GM21360 (cell line): ENCODE data around the gene ERG28.
"Not testable (repeated sequence)": the region's sequence is repeated elsewhere in the genome, so short reads cannot be mapped to it uniquely, and the experiment has no call there.

Experiments
- ATAC-seq: cut with Tn5 transposase; IDR thresholded peaks from one replicate; pipeline ENCODE4 v1.9.1; 2021; ENCODE audit warnings: mild to moderate bottlenecking, moderate library complexity; ENCODE audit not compliant: unreplicated experiment

Gene ERG28

GRCh38 chr14:75660630-75661498, at the start of gene ERG28, which contains the start of gene TTLL5:
Gene ERG28, minus strand, starts transcription at chr14:75660876. Its CDS starts 3,374 bp downstream, at chr14:75657502.
Gene TTLL5, plus strand, starts transcription at chr14:75661246. Its CDS starts 1,904 bp downstream, at chr14:75663150.
- peak; percentile 96 for ATAC-seq

DNA sequence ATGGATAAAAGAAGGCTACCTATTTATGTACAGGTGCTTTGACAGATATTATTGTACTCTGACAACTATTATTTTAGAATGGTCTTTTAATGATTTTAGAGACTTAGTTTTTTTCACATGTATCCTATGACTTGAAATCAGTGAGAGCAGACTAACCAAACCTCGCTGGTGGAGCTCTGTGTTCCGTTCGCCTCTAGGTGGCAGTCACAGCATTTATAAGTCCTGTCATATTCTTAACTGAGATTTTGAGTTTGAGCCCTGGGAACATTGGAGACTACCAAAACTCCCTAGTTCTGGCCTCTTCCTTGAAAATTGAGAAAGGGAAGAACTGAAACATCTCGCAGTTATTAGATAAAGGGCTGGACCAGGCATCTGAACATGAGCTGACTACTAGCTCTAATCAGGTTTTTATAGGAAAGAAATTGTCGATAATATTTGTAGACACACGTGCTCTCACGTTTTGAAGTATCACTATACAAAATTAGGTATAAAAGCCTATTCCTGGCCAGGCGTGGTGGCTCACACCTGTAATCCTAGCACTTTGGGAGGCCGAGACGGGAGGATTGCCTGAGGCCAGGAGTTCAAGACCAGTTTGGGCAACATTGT, 48.6 kb upstream of the ERG28 start:
- no peak for ATAC-seq

DNA sequence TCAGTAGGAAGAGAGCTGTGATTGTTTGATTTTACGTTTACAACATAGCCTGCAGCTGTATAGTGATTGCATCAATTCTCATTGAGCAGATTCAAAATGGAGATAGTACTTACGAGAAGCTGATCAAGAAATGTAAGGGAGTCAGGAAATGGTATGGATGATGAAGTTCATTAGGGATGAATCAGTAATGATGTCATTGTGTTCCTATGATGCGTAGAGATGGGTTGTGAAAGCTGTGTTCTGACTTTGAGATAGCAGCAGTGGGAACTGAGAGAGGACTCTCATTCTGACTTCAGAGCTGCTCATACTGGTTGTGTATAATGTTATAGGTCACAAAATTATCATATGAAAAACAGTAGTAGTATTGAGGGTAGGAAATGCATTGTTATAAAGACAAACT, 44.3 kb upstream of the ERG28 start:
- no peak for ATAC-seq

DNA sequence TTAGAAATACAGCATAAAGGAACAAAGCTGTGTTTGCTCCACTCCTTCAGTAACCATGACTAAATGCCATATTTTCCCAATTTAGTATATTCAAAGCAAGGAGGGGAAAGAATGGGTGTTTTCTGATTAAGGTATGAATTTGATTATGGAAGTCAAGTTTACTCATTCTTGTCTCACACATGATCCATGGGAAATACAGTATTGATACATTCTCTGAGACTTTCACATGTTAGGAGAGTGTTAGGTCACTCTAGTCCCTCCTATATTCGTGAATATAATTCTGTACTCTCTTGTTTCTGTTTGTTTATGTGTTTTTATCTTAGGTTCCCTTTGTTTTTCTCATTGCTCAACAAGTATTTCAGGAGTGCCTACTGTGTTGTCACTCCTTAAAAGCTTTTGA, 42.8 kb upstream of the ERG28 start:
- no peak for ATAC-seq

GRCh38 chr14:75702616-75703261, 42.1 kb upstream of the ERG28 start:
- no peak for ATAC-seq

- no peak for ATAC-seq
These were observed 41.4 kb upstream of the ERG28 start for GRCh38 chr14:75702122-75702521.

DNA sequence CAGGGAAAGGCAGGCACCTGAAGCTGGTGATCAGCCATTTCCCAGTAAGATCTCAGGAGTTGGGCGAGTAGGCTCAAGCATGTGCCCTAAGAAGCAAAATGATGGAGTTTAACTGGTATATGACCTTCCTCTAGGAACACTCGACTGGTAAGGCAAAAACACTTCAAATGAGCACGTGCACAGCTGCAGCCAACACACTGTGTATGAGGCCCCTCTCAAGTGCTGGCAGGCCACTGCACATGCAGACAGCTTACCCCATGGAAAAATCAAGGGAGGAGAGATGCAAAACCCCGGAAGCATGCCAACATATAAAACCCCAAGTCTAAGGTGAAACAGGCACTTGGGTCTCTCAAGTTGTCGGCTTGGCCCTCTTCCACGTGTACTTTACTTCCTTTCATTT, 39.6 kb upstream of the ERG28 start:
- no peak for ATAC-seq

DNA sequence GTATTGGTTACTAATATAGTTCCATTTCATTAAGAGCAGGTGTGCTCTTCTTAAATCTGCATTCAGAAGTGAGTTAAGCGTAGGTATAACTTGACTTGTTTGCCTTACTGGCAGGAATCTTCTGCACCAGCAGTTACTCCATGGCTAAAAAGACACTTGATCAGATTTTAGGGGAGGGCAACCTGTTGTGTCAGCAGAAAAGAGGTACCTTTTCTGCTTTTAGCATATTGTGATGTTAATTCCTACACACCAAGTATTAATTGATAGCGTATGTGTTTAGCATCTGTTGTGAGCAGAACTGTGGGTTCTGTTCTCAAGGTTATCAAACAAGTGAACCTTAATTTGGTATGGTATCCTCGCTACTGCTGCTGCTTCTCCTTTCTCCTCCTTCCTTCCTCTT, 38.7 kb upstream of the ERG28 start:
- ATAC-seq = no peak

- no peak for ATAC-seq
These were observed 37.2 kb upstream of the ERG28 start for GRCh38 chr14:75697918-75698317.

DNA sequence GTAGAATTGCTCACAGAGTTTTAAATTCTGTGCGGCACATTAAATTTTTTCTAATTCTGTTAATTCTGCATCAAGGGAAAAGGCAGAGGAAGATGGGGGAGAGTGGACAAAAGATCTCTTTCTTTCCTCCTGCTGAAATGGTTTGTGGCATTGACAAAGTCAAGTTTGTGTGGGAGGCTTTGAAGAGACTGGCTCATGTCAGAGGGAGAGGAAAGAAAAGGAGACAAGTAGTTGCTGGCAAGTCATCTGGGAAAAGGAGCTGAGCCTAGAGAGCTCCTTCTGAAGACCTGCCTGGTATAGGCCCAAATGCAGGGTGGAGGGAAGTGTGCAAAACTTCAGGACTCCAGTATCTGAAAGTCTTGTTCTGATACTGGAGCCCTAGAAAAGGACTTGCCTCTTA, 36.7 kb upstream of the ERG28 start:
- no peak for ATAC-seq

DNA sequence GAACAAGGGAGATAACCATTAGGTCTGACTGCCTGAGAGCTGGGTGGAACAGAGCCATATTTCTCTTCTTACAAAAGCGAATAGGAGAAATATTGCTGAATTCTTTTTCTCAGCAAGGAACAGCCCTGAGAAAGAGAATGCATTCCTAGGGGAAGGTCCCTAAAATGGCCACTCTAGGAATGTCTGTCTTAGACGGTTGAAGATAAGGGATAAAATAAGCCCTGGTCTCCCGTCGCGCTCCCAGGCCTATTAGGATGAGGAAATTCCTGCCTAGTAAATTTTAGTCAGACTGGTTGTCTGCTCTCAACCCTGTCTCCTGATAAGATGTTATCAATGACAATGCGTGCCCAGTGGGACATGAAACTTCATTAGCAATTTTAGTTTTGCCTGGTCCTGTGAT, 34.3 kb upstream of the ERG28 start:
- ATAC-seq = not testable (repeated sequence)

DNA sequence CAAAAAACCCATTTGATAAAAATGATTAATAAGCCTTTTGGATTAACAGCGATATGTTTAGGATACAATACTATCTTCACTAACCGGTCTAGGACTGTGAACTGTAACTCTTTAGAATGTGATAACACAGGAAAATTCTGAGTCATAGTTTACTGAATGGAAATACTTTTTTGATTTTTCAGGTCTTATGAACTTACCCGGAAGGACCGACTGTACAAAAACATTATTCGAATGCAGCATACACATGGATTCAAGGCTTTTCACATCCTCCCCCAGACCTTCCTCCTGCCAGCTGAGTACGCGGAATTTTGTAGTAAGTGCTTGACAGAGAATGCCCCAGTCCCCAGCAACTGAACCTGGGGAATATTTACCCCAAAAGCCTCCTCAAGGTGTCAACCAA, 29.3 kb upstream of the ERG28 start:
- ATAC-seq = no peak

- ATAC-seq = no peak
These were observed 28.3 kb upstream of the ERG28 start for GRCh38 chr14:75689012-75689411.

DNA sequence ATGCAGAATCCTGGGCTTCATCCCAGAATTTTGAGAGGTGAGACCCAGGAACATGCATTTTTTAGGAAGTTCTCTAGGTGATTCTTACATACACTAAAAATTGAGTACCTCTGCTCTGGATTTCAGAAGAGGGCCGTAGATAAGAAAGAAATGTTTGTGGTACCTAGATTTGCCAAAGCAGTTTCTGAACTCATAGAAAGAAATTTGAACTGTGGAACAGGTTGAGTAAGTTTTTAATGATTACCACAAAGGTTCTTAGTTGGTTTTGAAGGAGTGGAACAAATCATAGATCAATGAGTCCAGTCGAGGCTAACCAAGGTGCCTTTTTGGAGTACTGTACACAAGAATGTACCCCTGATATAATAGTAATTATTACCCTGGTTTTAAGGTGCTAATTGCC, 25.2 kb upstream of the ERG28 start:
- no peak for ATAC-seq

DNA sequence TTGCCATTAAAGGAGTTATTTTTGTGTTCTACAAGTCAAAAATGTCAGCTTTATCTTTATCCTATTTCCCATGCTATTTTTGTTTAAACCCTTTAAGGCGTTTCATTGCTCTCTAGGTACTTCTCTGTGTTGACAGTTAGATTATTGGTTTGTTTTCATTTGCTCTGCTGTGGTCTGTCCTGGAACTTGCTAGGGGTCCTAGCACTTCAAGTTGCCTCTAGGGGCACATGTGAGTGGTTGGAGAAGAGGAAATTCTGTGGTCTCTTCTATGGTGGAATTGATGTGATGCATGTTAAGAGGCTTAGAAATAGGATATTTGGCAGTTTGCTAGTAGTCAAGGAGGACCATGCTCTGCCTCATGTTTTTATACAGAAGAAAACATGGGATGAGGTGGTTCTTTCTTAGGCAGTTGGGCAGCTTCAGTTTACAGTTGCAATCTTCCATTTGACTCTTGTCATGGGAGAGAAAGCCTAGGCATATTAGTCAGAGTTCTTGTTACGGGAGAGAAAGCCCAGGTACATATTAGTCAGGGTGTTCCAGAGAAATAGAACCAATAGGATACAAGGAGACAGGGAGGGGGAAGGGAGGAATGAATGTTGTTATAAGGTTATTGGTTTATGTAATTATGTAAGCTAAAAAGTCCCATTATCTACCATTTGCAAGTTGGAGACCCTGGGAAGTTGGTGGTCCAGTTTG, 14.7 kb upstream of the ERG28 start:
- no peak for ATAC-seq

DNA sequence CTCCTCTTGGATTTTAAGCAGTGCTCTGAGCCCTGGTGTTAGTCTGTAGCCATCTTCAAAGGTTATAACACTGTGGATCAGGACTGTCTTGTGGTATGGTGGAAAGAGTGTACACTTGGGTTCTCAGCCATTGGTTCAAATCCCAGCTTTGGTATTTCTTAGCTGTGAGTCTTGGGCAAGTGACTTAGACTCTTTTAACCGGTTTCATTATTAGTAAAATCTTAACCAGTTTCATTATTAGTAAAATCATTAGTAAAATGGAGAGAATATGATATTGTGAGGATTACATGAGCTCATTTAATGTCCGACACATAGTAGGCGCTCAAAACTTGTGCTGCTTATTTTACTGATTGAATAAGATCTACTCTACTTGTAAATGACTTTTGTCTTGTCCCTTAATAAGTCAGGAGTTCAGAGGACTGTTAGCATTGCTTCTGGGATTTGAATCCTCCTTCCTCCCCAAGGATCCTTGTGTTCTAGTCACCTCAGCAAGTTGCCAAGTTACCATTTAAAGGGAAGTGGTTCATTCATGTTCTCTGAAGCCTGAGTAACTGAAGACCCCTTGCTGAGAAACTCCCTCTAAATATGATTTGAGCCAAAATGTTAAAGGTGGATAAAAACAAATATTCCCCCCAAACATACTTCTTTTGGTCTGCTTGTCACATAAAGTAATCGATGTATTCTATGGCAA, 12.8 kb upstream of the ERG28 start:
- ATAC-seq = no peak

GRCh38 chr14:75672605-75673192, 12.0 kb upstream of the ERG28 start:
- ATAC-seq = no peak

- ATAC-seq = no peak
These were observed 6.6 kb upstream of the ERG28 start for GRCh38 chr14:75667099-75667765.

GRCh38 chr14:75662966-75663365, 2.3 kb upstream of the ERG28 start:
- no peak for ATAC-seq

DNA sequence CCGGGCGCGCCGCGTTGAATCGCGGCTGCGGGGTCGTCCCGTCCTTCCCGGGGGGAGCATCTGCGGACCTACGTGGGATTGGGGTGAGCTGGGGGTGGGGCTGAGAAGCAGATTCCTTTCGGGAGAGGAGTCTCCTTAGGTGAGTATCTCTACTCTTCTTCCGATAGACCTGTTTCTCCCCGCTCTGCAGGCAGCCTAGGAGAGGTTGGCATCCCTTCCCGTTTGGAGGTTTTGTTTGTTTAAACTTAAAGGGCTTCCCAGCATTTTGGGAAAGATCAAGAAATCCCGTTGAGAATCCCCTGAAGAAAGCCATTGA, 781 bp upstream of the ERG28 start:
- no peak for ATAC-seq
